ENCODE measurements around the gene DLG3. TPM values are rescaled to one million over a fixed set of nuclear protein-coding genes. Genes with fewer than 3 reads are reported as not detected.

The DLG3 gene
- polyA plus RNA-seq, 3 donors = 0.12 to 0.17 TPM; not detected in 1

- Histone ChIP-seq H3K27me3 (ENCODE audit: control insufficient read depth in 2 of 2, insufficient read depth in 2 of 2, low read length in 2 of 2) (peaks cover 0 to 5% of the 10 kb centered on the region in 2 donors), H4K20me1 (ENCODE audit: insufficient read depth, low read length) (no peaks in the 10 kb centered on the region), H3K4me2 (replicated peaks; ENCODE audit: extremely low read depth, low read length, poor library complexity, severe bottlenecking) (peak overlapping the region; percentile 79), H3K27ac (ENCODE audit: low read depth in 1 of 2, low read length in 2 of 2) (peak overlapping the region; percentile 62 to 73), H3K9me3 (replicated peaks in 1 of 2; ENCODE audit: control insufficient read depth in 1 of 2, insufficient read depth in 1 of 2, low read length in 2 of 2) (no peaks in the 10 kb centered on the region), H3K4me1 (ENCODE audit: control insufficient read depth in 1 of 2, insufficient read depth in 2 of 2, low read length in 2 of 2) (peaks cover 21 to 38% of the 10 kb centered on the region in 2 donors), H3K9ac (ENCODE audit: insufficient read depth, low read length, poor library complexity, severe bottlenecking) (peak overlapping the region; percentile 61), H3K79me2 (ENCODE audit: insufficient read depth, low read length) (no peaks in the 10 kb centered on the region), H2AFZ (ENCODE audit: insufficient read depth, low read depth, low read length, poor library complexity, severe bottlenecking) (peak overlapping the region; percentile 90), H3K4me3 (replicated peaks in 1 of 3; ENCODE audit: low read depth in 2 of 3, low read length in 3 of 3) (peak overlapping the region; percentile 59 to 81 (median 78)), H3K36me3 (replicated peaks in 1 of 2; ENCODE audit: control insufficient read depth in 1 of 2, insufficient read depth in 2 of 2, low read length in 2 of 2) (no peaks in the 10 kb centered on the region)
- H3K4me3 Mint-ChIP-seq = peak overlapping the region; percentile 91 to 92
- DNase-seq = peak; percentile 47 to 69 (median 56)
- peaks cover 0 to 4% (median 0%) of the 10 kb centered on the region in 7 donors for H3K9me3 Mint-ChIP-seq
- H3K27ac Mint-ChIP-seq = peak overlapping the region; percentile 71 to 92 (median 87)
- intact Hi-C loops (cut with micrococcal nuclease) = loop anchor here in 1 of 2 donors (10.0 kb wide), 1 partner anchor 279 kb away; no protein-coding TSS in a partner anchor
- under 1% methylated on average over 12 of the region's 37 CpGs for WGBS (ENCODE audit: insufficient coverage)
- H3K36me3 Mint-ChIP-seq = no peaks in the 10 kb centered on the region
- peak; percentile 69 for TF ChIP-seq CTCF (IDR thresholded peaks at IDR 0.05)
- H3K4me1 Mint-ChIP-seq = peaks cover 30% of the 10 kb centered on the region
- H3K27me3 Mint-ChIP-seq (ENCODE audit: low read depth in 3 of 3) = peaks cover 5 to 17% (median 13%) of the 10 kb centered on the region in 3 donors
These were observed 10.7 kb upstream of the DLG3 start for GRCh38 chrX:70433848-70434351.

DNA sequence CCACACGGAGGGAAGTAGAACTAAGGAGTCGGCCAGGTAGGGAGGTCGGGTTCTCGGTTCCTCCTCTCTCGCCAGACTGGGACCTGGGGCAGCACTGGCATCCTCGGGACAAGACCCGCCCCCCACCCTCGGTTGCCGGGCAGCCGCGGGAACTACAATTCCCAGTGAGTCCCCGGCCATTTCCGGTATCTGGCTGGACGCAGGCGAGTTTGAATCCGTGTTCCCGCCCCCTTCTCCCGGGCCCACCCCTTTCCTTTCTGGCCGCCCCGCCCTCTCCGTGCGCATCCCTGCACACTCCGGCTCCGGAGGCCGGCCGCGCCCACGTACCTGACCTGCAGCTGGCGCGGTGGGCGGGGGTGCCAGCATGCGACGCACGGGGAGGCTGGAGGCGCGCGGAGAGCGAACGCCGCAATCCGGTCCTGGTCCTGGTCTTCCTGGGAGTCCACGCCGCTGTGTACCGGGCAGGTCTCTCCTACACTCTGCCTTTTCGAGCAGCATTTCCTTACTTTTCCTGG, 10.2 kb upstream of the DLG3 start:
- H3K36me3 ChIP-seq (replicated peaks in 1 of 2; ENCODE audit: control insufficient read depth in 1 of 2, insufficient read depth in 2 of 2, low read length in 2 of 2) = no peaks in the 10 kb centered on the region
- no peaks in the 10 kb centered on the region for H3K9me3 ChIP-seq (replicated peaks in 1 of 2; ENCODE audit: control insufficient read depth in 1 of 2, insufficient read depth in 1 of 2, low read length in 2 of 2)
- peaks cover 21 to 38% of the 10 kb centered on the region in 2 donors for H3K4me1 ChIP-seq (ENCODE audit: control insufficient read depth in 1 of 2, insufficient read depth in 2 of 2, low read length in 2 of 2)
- H3K9me3 Mint-ChIP-seq = peaks cover 0 to 4% (median 0%) of the 10 kb centered on the region in 7 donors
- WGBS (ENCODE audit: insufficient coverage) = under 1% methylated on average over 32 of the region's 45 CpGs
- TF ChIP-seq CTCF (IDR thresholded peaks at IDR 0.05) = no peak
- H4K20me1 ChIP-seq (ENCODE audit: insufficient read depth, low read length) = no peaks in the 10 kb centered on the region
- H2AFZ ChIP-seq (ENCODE audit: insufficient read depth, low read depth, low read length, poor library complexity, severe bottlenecking) = peak overlapping the region; percentile 90
- peak overlapping the region; percentile 79 for H3K4me2 ChIP-seq (replicated peaks; ENCODE audit: extremely low read depth, low read length, poor library complexity, severe bottlenecking)
- peak overlapping the region; percentile 62 to 73 for H3K27ac ChIP-seq (ENCODE audit: low read depth in 1 of 2, low read length in 2 of 2)
- H3K27me3 Mint-ChIP-seq (ENCODE audit: low read depth in 3 of 3) = peaks cover 5 to 21% (median 13%) of the 10 kb centered on the region in 3 donors
- peak overlapping the region; percentile 61 for H3K9ac ChIP-seq (ENCODE audit: insufficient read depth, low read length, poor library complexity, severe bottlenecking)
- H3K36me3 Mint-ChIP-seq = no peaks in the 10 kb centered on the region
- peak overlapping the region; percentile 71 to 92 (median 87) for H3K27ac Mint-ChIP-seq
- peaks cover 30% of the 10 kb centered on the region for H3K4me1 Mint-ChIP-seq
- peak overlapping the region; percentile 91 to 92 for H3K4me3 Mint-ChIP-seq
- intact Hi-C loops (cut with micrococcal nuclease) = loop anchor here in 1 of 2 donors (10.0 kb wide), 1 partner anchor 280 kb away; no protein-coding TSS in a partner anchor
- H3K79me2 ChIP-seq (ENCODE audit: insufficient read depth, low read length) = no peaks in the 10 kb centered on the region
- peaks cover 0 to 5% of the 10 kb centered on the region in 2 donors for H3K27me3 ChIP-seq (ENCODE audit: control insufficient read depth in 2 of 2, insufficient read depth in 2 of 2, low read length in 2 of 2)
- DNase-seq = peak; percentile 34 to 46 (median 34)
- H3K4me3 ChIP-seq (replicated peaks in 1 of 3; ENCODE audit: low read depth in 2 of 3, low read length in 3 of 3) = peak overlapping the region; percentile 59 to 81 (median 78)

Data from CD14-positive monocyte (primary cell).